ENCODE data around the gene KAZN. TPM values are rescaled to one million over a fixed set of nuclear protein-coding genes. Genes with fewer than 3 reads are reported as not detected.

Gene KAZN
- total and polyA plus RNA-seq, 2 donors (not counting 1 experiment from before 2014, with no cell fraction given) = 3.4 to 5.0 TPM

DNA sequence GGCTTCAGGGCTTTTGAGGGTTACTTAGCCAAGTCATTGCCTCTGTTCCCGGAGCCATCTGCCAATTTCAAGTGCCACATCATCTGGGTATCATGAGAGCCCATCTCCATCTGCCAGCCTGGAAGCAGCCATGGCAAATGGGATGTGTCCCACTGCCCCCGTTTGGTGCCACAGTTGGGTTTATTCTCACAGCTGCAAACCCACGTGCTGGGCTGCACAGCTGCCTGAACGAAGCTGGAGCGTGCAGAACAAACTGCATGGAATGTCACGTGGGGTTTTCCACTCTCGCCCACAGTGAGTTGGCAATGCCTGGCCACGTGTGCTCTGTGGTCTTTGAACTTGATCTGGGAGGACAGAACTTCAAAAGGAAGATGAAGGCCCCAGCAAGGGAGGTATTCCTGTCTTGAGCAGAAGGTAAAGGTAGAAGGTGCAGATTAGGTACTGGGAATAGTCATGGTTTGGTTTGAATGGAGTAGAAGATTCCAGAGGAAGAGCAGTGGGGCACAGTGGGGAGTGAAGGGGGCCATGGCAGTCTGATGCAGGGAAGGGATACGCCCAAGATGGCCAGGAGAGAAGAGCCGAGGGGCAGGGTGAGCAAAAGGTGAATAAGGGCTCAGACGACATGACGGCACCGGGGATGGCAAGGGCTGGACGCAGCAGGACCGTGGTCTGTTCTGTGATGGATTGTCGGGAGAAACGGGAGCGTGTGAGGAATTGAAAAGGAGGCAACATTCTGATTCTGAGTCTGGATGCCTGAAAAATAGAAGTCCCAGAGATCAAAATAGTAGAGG lies 222.0 kb downstream of the KAZN start:
- H3K27ac ChIP-seq (ENCODE audit: insufficient read depth, low read length) = no peak overlapping the region
- H3K4me3 ChIP-seq (replicated peaks in 1 of 4; ENCODE audit: control extremely low read depth in 1 of 4, insufficient read depth in 1 of 4, low read depth in 3 of 4, low read length in 4 of 4) = no peak overlapping the region
- no peaks in the 10 kb centered on the region for H3K4me1 ChIP-seq (ENCODE audit: control insufficient read depth, extremely low read depth, insufficient read depth, low read length)
- H3K79me2 ChIP-seq (ENCODE audit: control insufficient read depth, insufficient read depth, low read length) = no peaks in the 10 kb centered on the region
- no peaks in the 10 kb centered on the region for H3K36me3 ChIP-seq (ENCODE audit: control insufficient read depth, insufficient read depth, low read length)
- peaks cover 2% of the 10 kb centered on the region for H3K27me3 ChIP-seq (ENCODE audit: control insufficient read depth, insufficient read depth, low read length)
- TF ChIP-seq EZH2 (IDR thresholded peaks at IDR 0.05; ENCODE audit: low read length, missing control alignments) = no peak
- TF ChIP-seq, protein P1, sequence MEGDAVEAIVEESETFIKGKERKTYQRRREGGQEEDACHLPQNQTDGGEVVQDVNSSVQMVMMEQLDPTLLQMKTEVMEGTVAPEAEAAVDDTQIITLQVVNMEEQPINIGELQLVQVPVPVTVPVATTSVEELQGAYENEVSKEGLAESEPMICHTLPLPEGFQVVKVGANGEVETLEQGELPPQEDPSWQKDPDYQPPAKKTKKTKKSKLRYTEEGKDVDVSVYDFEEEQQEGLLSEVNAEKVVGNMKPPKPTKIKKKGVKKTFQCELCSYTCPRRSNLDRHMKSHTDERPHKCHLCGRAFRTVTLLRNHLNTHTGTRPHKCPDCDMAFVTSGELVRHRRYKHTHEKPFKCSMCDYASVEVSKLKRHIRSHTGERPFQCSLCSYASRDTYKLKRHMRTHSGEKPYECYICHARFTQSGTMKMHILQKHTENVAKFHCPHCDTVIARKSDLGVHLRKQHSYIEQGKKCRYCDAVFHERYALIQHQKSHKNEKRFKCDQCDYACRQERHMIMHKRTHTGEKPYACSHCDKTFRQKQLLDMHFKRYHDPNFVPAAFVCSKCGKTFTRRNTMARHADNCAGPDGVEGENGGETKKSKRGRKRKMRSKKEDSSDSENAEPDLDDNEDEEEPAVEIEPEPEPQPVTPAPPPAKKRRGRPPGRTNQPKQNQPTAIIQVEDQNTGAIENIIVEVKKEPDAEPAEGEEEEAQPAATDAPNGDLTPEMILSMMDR (conservative IDR thresholded peaks at IDR 0.05 in 1 of 2, IDR thresholded peaks at IDR 0.05 in 1 of 2; ENCODE audit: low read depth in 1 of 2, low read length in 2 of 2) = no peak
- no peak for DNase-seq (ENCODE audit: low read depth in 2 of 2)
- H4K20me1 ChIP-seq (ENCODE audit: control insufficient read depth, extremely low read depth, insufficient read depth, low read length) = no peaks in the 10 kb centered on the region
- no peak overlapping the region for H3K9ac ChIP-seq (ENCODE audit: insufficient read depth, low read length)
- no peak overlapping the region for H3K4me2 ChIP-seq (ENCODE audit: extremely low read depth, insufficient read depth, low read length)
- H3K9me3 ChIP-seq (ENCODE audit: control insufficient read depth, insufficient read depth, low read depth, low read length) = no peaks in the 10 kb centered on the region
- H2AFZ ChIP-seq (ENCODE audit: low read length) = no peak overlapping the region

DNA sequence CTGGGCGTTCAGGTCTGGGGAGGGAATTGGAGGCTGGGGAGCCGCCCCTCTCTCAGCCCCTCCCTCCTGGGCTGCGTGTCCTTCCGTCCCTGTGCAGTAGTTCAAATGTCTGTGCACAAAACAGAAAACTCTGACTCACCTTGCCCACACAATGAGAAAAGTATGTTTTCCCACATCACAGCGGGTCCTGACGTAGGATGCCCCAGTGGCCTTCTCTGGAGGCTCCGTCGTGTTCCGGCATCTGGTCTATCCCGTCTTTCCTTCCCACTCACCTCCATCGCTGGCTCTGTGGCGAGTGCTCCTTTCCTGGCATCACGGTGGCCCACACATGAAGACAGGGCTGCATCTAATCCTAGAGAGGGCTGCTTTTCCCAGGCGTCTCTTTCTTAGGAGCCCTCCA lies 224.0 kb downstream of the KAZN start:
- Histone ChIP-seq H3K4me1 (ENCODE audit: control insufficient read depth, extremely low read depth, insufficient read depth, low read length) (peaks cover 7% of the 10 kb centered on the region), H4K20me1 (ENCODE audit: control insufficient read depth, extremely low read depth, insufficient read depth, low read length) (no peaks in the 10 kb centered on the region), H3K9me3 (ENCODE audit: control insufficient read depth, insufficient read depth, low read depth, low read length) (no peaks in the 10 kb centered on the region), H3K9ac (ENCODE audit: insufficient read depth, low read length) (no peak overlapping the region), H3K27ac (ENCODE audit: insufficient read depth, low read length) (no peak overlapping the region), H3K4me3 (replicated peaks in 1 of 4; ENCODE audit: control extremely low read depth in 1 of 4, insufficient read depth in 1 of 4, low read depth in 3 of 4, low read length in 4 of 4) (no peak overlapping the region), H3K36me3 (ENCODE audit: control insufficient read depth, insufficient read depth, low read length) (no peaks in the 10 kb centered on the region), H3K79me2 (ENCODE audit: control insufficient read depth, insufficient read depth, low read length) (no peaks in the 10 kb centered on the region), H3K27me3 (ENCODE audit: control insufficient read depth, insufficient read depth, low read length) (no peaks in the 10 kb centered on the region), H2AFZ (ENCODE audit: low read length) (no peak overlapping the region), H3K4me2 (ENCODE audit: extremely low read depth, insufficient read depth, low read length) (no peak overlapping the region)
- TF ChIP-seq, protein P1 (conservative IDR thresholded peaks at IDR 0.05 in 1 of 2, IDR thresholded peaks at IDR 0.05 in 1 of 2; ENCODE audit: low read depth in 1 of 2, low read length in 2 of 2) = no peak
- no peak for TF ChIP-seq EZH2 (IDR thresholded peaks at IDR 0.05; ENCODE audit: low read length, missing control alignments)
- peak in 1 of 2 donors; percentile 88 for DNase-seq (ENCODE audit: low read depth in 2 of 2)

DNA sequence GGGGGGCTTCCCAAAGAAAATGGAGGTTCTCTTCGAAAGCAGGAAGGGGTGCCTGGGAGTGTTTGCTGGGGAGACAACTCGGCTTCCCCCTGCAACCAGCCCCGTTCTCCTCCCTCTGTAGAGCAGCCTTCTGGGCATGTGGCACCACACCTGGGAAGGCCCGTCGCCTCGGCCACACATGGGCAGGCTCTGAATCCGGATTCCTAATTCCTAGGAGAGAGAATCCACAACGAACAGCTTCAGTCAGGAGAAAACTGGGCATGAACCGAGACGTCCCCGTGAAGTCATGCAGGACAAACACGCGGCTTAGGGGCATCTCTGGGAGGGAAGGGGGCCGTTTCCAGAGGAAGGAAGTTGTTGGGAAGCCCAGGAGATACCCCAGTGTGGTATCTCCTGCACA lies 224.5 kb downstream of the KAZN start:
- no peak overlapping the region for H3K4me3 ChIP-seq (replicated peaks in 1 of 4; ENCODE audit: control extremely low read depth in 1 of 4, insufficient read depth in 1 of 4, low read depth in 3 of 4, low read length in 4 of 4)
- no peak overlapping the region for H3K4me2 ChIP-seq (ENCODE audit: extremely low read depth, insufficient read depth, low read length)
- no peak for TF ChIP-seq EZH2 (IDR thresholded peaks at IDR 0.05; ENCODE audit: low read length, missing control alignments)
- TF ChIP-seq, protein P1 (conservative IDR thresholded peaks at IDR 0.05 in 1 of 2, IDR thresholded peaks at IDR 0.05 in 1 of 2; ENCODE audit: low read depth in 1 of 2, low read length in 2 of 2) = no peak
- H3K9ac ChIP-seq (ENCODE audit: insufficient read depth, low read length) = no peak overlapping the region
- no peak overlapping the region for H3K27ac ChIP-seq (ENCODE audit: insufficient read depth, low read length)
- H3K9me3 ChIP-seq (ENCODE audit: control insufficient read depth, insufficient read depth, low read depth, low read length) = no peaks in the 10 kb centered on the region
- no peaks in the 10 kb centered on the region for H4K20me1 ChIP-seq (ENCODE audit: control insufficient read depth, extremely low read depth, insufficient read depth, low read length)
- peaks cover 7% of the 10 kb centered on the region for H3K4me1 ChIP-seq (ENCODE audit: control insufficient read depth, extremely low read depth, insufficient read depth, low read length)
- DNase-seq (ENCODE audit: low read depth in 2 of 2) = no peak
- no peaks in the 10 kb centered on the region for H3K27me3 ChIP-seq (ENCODE audit: control insufficient read depth, insufficient read depth, low read length)
- H3K36me3 ChIP-seq (ENCODE audit: control insufficient read depth, insufficient read depth, low read length) = no peaks in the 10 kb centered on the region
- no peaks in the 10 kb centered on the region for H3K79me2 ChIP-seq (ENCODE audit: control insufficient read depth, insufficient read depth, low read length)
- H2AFZ ChIP-seq (ENCODE audit: low read length) = no peak overlapping the region

Measured in fibroblast of lung (primary cell).